ENCODE data around the gene IRX4. TPM values are rescaled to one million over a fixed set of nuclear protein-coding genes. Genes with fewer than 3 reads are reported as not detected.

The IRX4 gene
- total and polyA plus RNA-seq, 2 of the 4 experiments (the other 2 are of a cell fraction): not detected

GRCh38 chr5:1878050-1878849, 4.5 kb downstream of the IRX4 start:
- Histone ChIP-seq H2AK9ac (replicated peaks; ENCODE audit: low read depth, low read length, poor library complexity) (no peak overlapping the region), H4K20me1 (ENCODE audit: insufficient read depth, low read length) (no peaks in the 10 kb centered on the region), H3K9ac (ENCODE audit: low read depth, low read length) (no peak overlapping the region), H3K18ac (ENCODE audit: low read depth, low read length) (no peak overlapping the region), H3K27me3 (ENCODE audit: control insufficient read depth, insufficient read depth, low read length) (peaks cover 91% of the 10 kb centered on the region), H4K5ac (ENCODE audit: low read depth, low read length) (no peak overlapping the region), H2BK15ac (ENCODE audit: low read depth, low read length) (no peak overlapping the region), H2AFZ (replicated peaks; ENCODE audit: low read length, poor library complexity) (no peak overlapping the region), H2BK5ac (ENCODE audit: low read depth, low read length, poor library complexity, severe bottlenecking) (no peak overlapping the region), H4K91ac (ENCODE audit: insufficient read depth, low read depth, low read length) (no peak overlapping the region), H3K23ac (ENCODE audit: low read depth, low read length) (no peak overlapping the region), H3K9me1 (ENCODE audit: insufficient read depth, low read length) (no peaks in the 10 kb centered on the region), H2BK20ac (ENCODE audit: low read depth, low read length) (no peak overlapping the region), H3K14ac (replicated peaks; ENCODE audit: low read depth, low read length) (no peak overlapping the region), H3K4ac (ENCODE audit: low read depth, low read length) (no peak overlapping the region), H3K56ac (ENCODE audit: extremely low read depth, insufficient read depth, low read length) (no peak overlapping the region), H3K4me3 (ENCODE audit: insufficient read depth, low read depth, low read length) (no peak overlapping the region), H3K36me3 (ENCODE audit: control insufficient read depth, insufficient read depth, low read length) (no peaks in the 10 kb centered on the region), H3K27ac (ENCODE audit: insufficient read depth, low read length) (no peak overlapping the region), H2BK120ac (ENCODE audit: low read depth, low read length) (no peak overlapping the region), H4K8ac (ENCODE audit: low read depth in 2 of 2, low read length in 2 of 2) (no peak overlapping the region), H3K4me1 (ENCODE audit: control insufficient read depth, insufficient read depth, low read length) (no peaks in the 10 kb centered on the region; the same call in 1 of the 2 replicates), H3K9me3 (ENCODE audit: control insufficient read depth, insufficient read depth, low read length) (peaks cover 8% of the 10 kb centered on the region), H2AK5ac (ENCODE audit: low read depth, low read length) (no peak overlapping the region), H3K79me1 (ENCODE audit: low read depth in 1 of 2, low read length in 2 of 2) (no peaks in the 10 kb centered on the region), H3K4me2 (ENCODE audit: low read depth, low read length) (no peak overlapping the region)
- DNase-seq (no peak), ATAC-seq (ENCODE audit: low read depth) (no peak)
- WGBS, 2 experiments (ENCODE audit: extremely low coverage in 2 of 2, insufficient read length in 1 of 2): 4% methylated on average over 16 of the region's 79 CpGs; no CpG with 5 or more reads in 1 of the 2 experiments
- intact Hi-C loops (cut with micrococcal nuclease) (no loop called here), in situ Hi-C loops (cut with MboI; ENCODE audit: low sequenced_read_pairs) (no loop called here), dilution Hi-C loops (cut with HindIII; ENCODE audit: low sequenced_read_pairs, unreplicated experiment) (no loop called here)
- no peak for TF ChIP-seq BHLHE40 (IDR thresholded peaks at IDR 0.05; ENCODE audit: low read depth, low read length)
- TF ChIP-seq FOS (IDR thresholded peaks at IDR 0.05; ENCODE audit: low read depth, low read length): no peak
- TF ChIP-seq CEBPB (IDR thresholded peaks at IDR 0.05; ENCODE audit: low read depth, low read length): no peak
- no peak for TF ChIP-seq RAD21 (IDR thresholded peaks at IDR 0.05; ENCODE audit: low read length)
- no peak for TF ChIP-seq RFX5 (IDR thresholded peaks at IDR 0.05; ENCODE audit: low read depth, low read length)
- no peak for TF ChIP-seq RCOR1 (IDR thresholded peaks at IDR 0.05; ENCODE audit: insufficient replicate concordance, low read length)
- TF ChIP-seq MAZ (IDR thresholded peaks at IDR 0.05; ENCODE audit: borderline replicate concordance, low read depth, low read length): no peak
- TF ChIP-seq NFE2L2 (IDR thresholded peaks at IDR 0.05; ENCODE audit: low read depth, low read length): no peak
- BruUV-seq (replicated peaks): no TSS peak
- CTCF ChIA-PET: no interaction called here
- POLR2A ChIA-PET (ENCODE audit: unreplicated experiment): no interaction called here
